IMR-90 (cell line): ENCODE results near the gene TMEM86B. TPM values are rescaled to one million over a fixed set of nuclear protein-coding genes. Genes with fewer than 3 reads are reported as not detected.

ENCODE experiments used
- ATAC-seq: fragments of 200-7000 bp; cut with Tn5 transposase; 2 replicates; pipeline ENCODE4 v1.9.1; 2020; ENCODE audit warnings: low read depth, mild to moderate bottlenecking, moderate library complexity
- BruUV-seq: library from RNA; stranded (reverse); fragments of 400-500 nt; replicated peaks from 2 replicates; lab custom pipeline; 2021; lab: Mats Ljungman, UMichigan
- CTCF ChIA-PET: fragments of 300-600 bp; formaldehyde crosslinking; extraction: SDS; loops from one replicate; lab custom pipeline; 2021; ENCODE audit warnings: antibody characterized with exemption; lab: Yijun Ruan, JAX
- POLR2A ChIA-PET: fragments of 300-600 bp; sonication (Branson Sonifier 250); formaldehyde crosslinking; loops from one replicate; lab custom pipeline; 2022; ENCODE audit warnings: antibody characterized with exemption; ENCODE audit not compliant: unreplicated experiment; lab: Charles Lee
- DNase-seq: peaks from one replicate; pipeline ENCODE4 v3.0.0; 2013
- H2AFZ ChIP-seq: replicated peaks from 2 replicates; pipeline ENCODE3; 2013; ENCODE audit warnings: low read length, mild to moderate bottlenecking; ENCODE audit not compliant: poor library complexity
- H2AK5ac ChIP-seq: 2 replicates; pipeline ENCODE4 v1.6.1; 2013; ENCODE audit warnings: low read depth, low read length, inconsistent platforms
- H2AK9ac ChIP-seq: replicated peaks from 2 replicates; pipeline ENCODE3; 2013; ENCODE audit warnings: mild to moderate bottlenecking, low read depth, low read length, moderate library complexity; ENCODE audit not compliant: poor library complexity
- H2BK120ac ChIP-seq: 2 replicates; pipeline ENCODE4 v1.6.1; 2013; ENCODE audit warnings: low read depth, low read length, inconsistent platforms
- H2BK15ac ChIP-seq: 3 replicates; pipeline ENCODE4 v1.6.1; 2013; ENCODE audit warnings: low read depth, low read length, inconsistent platforms
- H2BK20ac ChIP-seq: 2 replicates; pipeline ENCODE4 v1.6.1; 2013; ENCODE audit warnings: low read depth, mild to moderate bottlenecking, inconsistent platforms, low read length, moderate library complexity
- H2BK5ac ChIP-seq: 2 replicates; pipeline ENCODE4 v1.6.1; 2013; ENCODE audit warnings: mild to moderate bottlenecking, low read depth, low read length, inconsistent platforms; ENCODE audit not compliant: poor library complexity, severe bottlenecking
- H3K14ac ChIP-seq: replicated peaks from 2 replicates; pipeline ENCODE4 v1.6.1; 2013; ENCODE audit warnings: low read depth, low read length, inconsistent platforms
- H3K18ac ChIP-seq: 2 replicates; pipeline ENCODE4 v1.6.1; 2013; ENCODE audit warnings: low read depth, low read length, control low read depth
- H3K23ac ChIP-seq: 2 replicates; pipeline ENCODE4 v1.6.1; 2013; ENCODE audit warnings: low read depth, low read length, inconsistent platforms
- H3K27ac ChIP-seq: 2 replicates; pipeline ENCODE4 v1.5.1; 2013; ENCODE audit warnings: mild to moderate bottlenecking, control low read depth, low read length; ENCODE audit not compliant: insufficient read depth
- H3K27me3 ChIP-seq: 2 replicates; pipeline ENCODE4 v1.6.1; 2013; ENCODE audit warnings: low read length; ENCODE audit not compliant: control insufficient read depth, insufficient read depth
- H3K36me3 ChIP-seq: 2 replicates; pipeline ENCODE4 v1.6.1; 2013; ENCODE audit warnings: low read length, mixed read lengths; ENCODE audit not compliant: control insufficient read depth, insufficient read depth
- H3K4ac ChIP-seq: 2 replicates; pipeline ENCODE4 v1.6.1; 2013; ENCODE audit warnings: low read depth, low read length, inconsistent platforms
- H3K4me1 ChIP-seq: 2 replicates; pipeline ENCODE4 v1.6.1; 2013; ENCODE audit warnings: low read length, mixed read lengths; ENCODE audit not compliant: control insufficient read depth, insufficient read depth
- H3K4me2 ChIP-seq: 2 replicates; pipeline ENCODE4 v1.6.1; 2013; ENCODE audit warnings: low read depth, mild to moderate bottlenecking, control low read depth, low read length, moderate library complexity
- H3K4me3 ChIP-seq: 2 replicates; pipeline ENCODE4 v1.5.1; 2013; ENCODE audit warnings: low read depth, mild to moderate bottlenecking, control low read depth, low read length, moderate library complexity; ENCODE audit not compliant: insufficient read depth
- H3K56ac ChIP-seq: 2 replicates; pipeline ENCODE4 v1.6.1; 2013; ENCODE audit warnings: low read length, inconsistent platforms; ENCODE audit not compliant: insufficient read depth; ENCODE audit errors: extremely low read depth
- H3K79me1 ChIP-seq, 2 experiments: 2 replicates each; pipeline ENCODE4 v1.6.1; 2013; ENCODE audit warnings: low read length in 2 of 2, inconsistent platforms in 1 of 2, low read depth in 1 of 2
- H3K9ac ChIP-seq: 2 replicates; pipeline ENCODE4 v1.6.1; 2013; ENCODE audit warnings: low read depth, low read length, control low read depth
- H3K9me1 ChIP-seq: 2 replicates; pipeline ENCODE4 v1.6.1; 2013; ENCODE audit warnings: low read length, inconsistent platforms; ENCODE audit not compliant: insufficient read depth
- H3K9me3 ChIP-seq: 2 replicates; pipeline ENCODE4 v1.6.1; 2013; ENCODE audit warnings: low read length; ENCODE audit not compliant: control insufficient read depth, insufficient read depth
- H4K20me1 ChIP-seq: 2 replicates; pipeline ENCODE4 v1.6.1; 2013; ENCODE audit warnings: low read length, inconsistent platforms; ENCODE audit not compliant: insufficient read depth
- H4K5ac ChIP-seq: 2 replicates; pipeline ENCODE4 v1.6.1; 2013; ENCODE audit warnings: mild to moderate bottlenecking, low read depth, low read length, control low read depth
- H4K8ac ChIP-seq, 2 experiments: 2 replicates each; pipeline ENCODE4 v1.6.1; 2013; ENCODE audit warnings: low read depth in 2 of 2, low read length in 2 of 2, control low read depth in 1 of 2, inconsistent platforms in 1 of 2
- H4K91ac ChIP-seq: 2 replicates; pipeline ENCODE4 v1.6.1; 2013; ENCODE audit warnings: low read depth, low read length, inconsistent platforms; ENCODE audit not compliant: insufficient read depth
- BHLHE40 ChIP-seq: fragments of 150-350 bp; IDR thresholded peaks from 2 replicates; pipeline ENCODE4 v1.6.1; 2016; ENCODE audit warnings: mild to moderate bottlenecking, low read depth, low read length
- CEBPB ChIP-seq: IDR thresholded peaks from 2 replicates; pipeline ENCODE4 v1.6.1; 2012; ENCODE audit warnings: low read depth, low read length, improper control_type of control experiment
- CHD1 ChIP-seq: IDR thresholded peaks from 2 replicates; pipeline ENCODE4 v1.6.1; 2012; ENCODE audit warnings: low read depth, low read length, improper control_type of control experiment
- CTCF ChIP-seq: conservative IDR thresholded peaks from 2 replicates; pipeline ENCODE4 v1.5.1; 2012; ENCODE audit warnings: mild to moderate bottlenecking, low read depth, low read length, improper control_type of control experiment
- FOS ChIP-seq: fragments of 150-350 bp; IDR thresholded peaks from 2 replicates; pipeline ENCODE4 v1.6.1; 2016; ENCODE audit warnings: low read depth, low read length
- MXI1 ChIP-seq: IDR thresholded peaks from 2 replicates; pipeline ENCODE4 v1.6.1; 2012; ENCODE audit warnings: low read depth, mild to moderate bottlenecking, low read length, moderate library complexity, borderline replicate concordance
- NFE2L2 ChIP-seq: fragments of 150-350 bp; IDR thresholded peaks from 2 replicates; pipeline ENCODE4 v1.6.1; 2016; ENCODE audit warnings: low read depth, mild to moderate bottlenecking, low read length
- POLR2A ChIP-seq: IDR thresholded peaks from 2 replicates; pipeline ENCODE4 v1.6.1; 2012; ENCODE audit warnings: mild to moderate bottlenecking, low read depth, low read length
- RAD21 ChIP-seq: IDR thresholded peaks from 2 replicates; pipeline ENCODE4 v1.6.1; 2012; ENCODE audit warnings: low read length, improper control_type of control experiment
- RCOR1 ChIP-seq: IDR thresholded peaks from 2 replicates; pipeline ENCODE4 v1.6.1; 2012; ENCODE audit warnings: mild to moderate bottlenecking, low read length, improper control_type of control experiment; ENCODE audit not compliant: insufficient replicate concordance
- RFX5 ChIP-seq: IDR thresholded peaks from 2 replicates; pipeline ENCODE4 v1.8.0; 2012; ENCODE audit warnings: low read depth, mild to moderate bottlenecking, low read length, moderate library complexity
- SMC3 ChIP-seq: fragments of 150-350 bp; IDR thresholded peaks from 2 replicates; pipeline ENCODE4 v1.6.1; 2016; ENCODE audit warnings: low read depth, mild to moderate bottlenecking, antibody characterized with exemption, low read length, moderate library complexity
- WGBS, 2 experiments: methylation state at CpG; one replicate each; pipeline versions ENCODE4 v1.1.5 to v1.1.7; 2013; ENCODE audit warnings: missing lambda C conversion rate in 2 of 2; ENCODE audit not compliant: insufficient read length in 1 of 2; ENCODE audit errors: extremely low coverage in 2 of 2; 5-methylcytosine and 5-hydroxymethylcytosine counted together
- dilution Hi-C: fragments of 300-500 bp; cut with HindIII; formaldehyde crosslinking; loops from one replicate; pipeline ENCODE4 v1.14.3; 2018; ENCODE audit warnings: low sequenced_read_pairs; ENCODE audit not compliant: unreplicated experiment
- in situ Hi-C: fragments of 300-500 bp; cut with MboI; formaldehyde crosslinking; loops from 3 replicates; pipeline ENCODE4 v1.14.3; 2019; ENCODE audit warnings: low sequenced_read_pairs, inconsistent platforms, mixed read lengths
- intact Hi-C: fragments of 100-400 bp; cut with micrococcal nuclease; formaldehyde crosslinking; loops from 2 replicates; pipeline ENCODE4 v1.10.0; 2022
- polyA plus RNA-seq, 3 experiments: library from polyadenylated mRNA; depleted of rRNA; stranded (reverse); fragments of >200 nt; gene quantifications; 2 replicates each; pipeline ENCODE4 v1.2.3, GENCODE V29; 2012; ENCODE audit warnings: low replicate concordance in 1 of 3
- total RNA-seq: library from RNA; depleted of rRNA; stranded (reverse); fragments of >200 nt; gene quantifications from 2 replicates; pipeline ENCODE4 v1.2.3, GENCODE V29; 2012

The TMEM86B gene
- total and polyA plus RNA-seq, 2 of the 4 experiments (the other 2 are of a cell fraction): 0.18 to 2.4 TPM

- Histone ChIP-seq H2BK120ac (no peak overlapping the region), H4K20me1 (peaks cover 7% of the 10 kb centered on the region; the same call in 1 of the 2 replicates), H2AFZ (no peak overlapping the region), H3K23ac (no peak overlapping the region), H3K9me3 (no peaks in the 10 kb centered on the region), H2AK5ac (no peak overlapping the region), H3K9ac (no peak overlapping the region), H3K4me3 (no peak overlapping the region), H4K5ac (no peak overlapping the region), H2BK5ac (no peak overlapping the region), H3K56ac (no peak overlapping the region), H3K4me1 (peaks cover 2% of the 10 kb centered on the region; the same call in 1 of the 2 replicates), H2AK9ac (no peak overlapping the region), H4K91ac (no peak overlapping the region), H3K14ac (no peak overlapping the region), H2BK15ac (no peak overlapping the region), H3K27ac (no peak overlapping the region), H3K4me2 (no peak overlapping the region), H3K9me1 (peaks cover 9% of the 10 kb centered on the region; the same call in 1 of the 2 replicates), H3K27me3 (no peaks in the 10 kb centered on the region), H3K4ac (no peak overlapping the region), H3K36me3 (peaks cover 39% of the 10 kb centered on the region), H2BK20ac (no peak overlapping the region), H3K79me1 (peaks cover 5 to 22% of the 10 kb centered on the region in 2 experiments), H4K8ac (no peak overlapping the region), H3K18ac (no peak overlapping the region)
- ATAC-seq: no peak
- dilution Hi-C loops: no loop called here
- TF ChIP-seq MXI1 (no peak), FOS (no peak), POLR2A (no peak), CEBPB (no peak), BHLHE40 (no peak), CTCF (no peak), RFX5 (no peak), RCOR1 (no peak), CHD1 (no peak), SMC3 (no peak), NFE2L2 (no peak), RAD21 (no peak)
- ChIA-PET CTCF (no interaction called here), POLR2A (no interaction called here)
- intact Hi-C loops: no loop called here
- BruUV-seq: no TSS peak
- in situ Hi-C loops: no loop called here
- DNase-seq: no peak
- WGBS, 2 experiments: 100% methylated on average over 12 of the region's 36 CpGs; no CpG with 5 or more reads in 1 of the 2 experiments
Measured at GRCh38 chr19:55273978-55274707, 45.6 kb upstream of the TMEM86B start.
